ENCODE measurements around the gene DHRS12.
A peak's percentile ranks its signal among the peaks of the same experiment; 100 is the strongest.
"Not testable (repeated sequence)": the region's sequence is repeated elsewhere in the genome, so short reads cannot be mapped to it uniquely, and the experiment has no call there.

DHRS12 gene

GRCh38 chr13:51826606-51827005, 22.6 kb upstream of the DHRS12 start:
- DNase-seq = no peak

- no peak for DNase-seq
Measured at GRCh38 chr13:51825681-51826254, 21.8 kb upstream of the DHRS12 start.

GRCh38 chr13:51825165-51825592, 21.2 kb upstream of the DHRS12 start:
- DNase-seq = no peak

- DNase-seq = not testable (repeated sequence)
Measured at GRCh38 chr13:51824712-51825111, 20.7 kb upstream of the DHRS12 start.

GRCh38 chr13:51823863-51824262, 19.9 kb upstream of the DHRS12 start:
- no peak for DNase-seq

GRCh38 chr13:51823359-51823758, 19.4 kb upstream of the DHRS12 start:
- no peak for DNase-seq

GRCh38 chr13:51822106-51822815, 18.3 kb upstream of the DHRS12 start:
- no peak for DNase-seq

- no peak for DNase-seq
Measured at GRCh38 chr13:51821606-51822005, 17.6 kb upstream of the DHRS12 start.

GRCh38 chr13:51820016-51820597, 16.1 kb upstream of the DHRS12 start:
- no peak for DNase-seq

- DNase-seq = no peak
Measured at GRCh38 chr13:51819544-51819943, 15.6 kb upstream of the DHRS12 start.

GRCh38 chr13:51818781-51819511, 15.0 kb upstream of the DHRS12 start:
- peak; percentile 67 for DNase-seq

GRCh38 chr13:51818276-51818675, 14.3 kb upstream of the DHRS12 start:
- DNase-seq = no peak

GRCh38 chr13:51817717-51818116, 13.8 kb upstream of the DHRS12 start:
- DNase-seq = no peak

GRCh38 chr13:51816604-51817249, 12.8 kb upstream of the DHRS12 start:
- DNase-seq = no peak

GRCh38 chr13:51815848-51816247, 11.9 kb upstream of the DHRS12 start:
- DNase-seq = no peak

- peak; percentile 66 for DNase-seq
Measured at GRCh38 chr13:51814825-51815650, 11.1 kb upstream of the DHRS12 start.

- no peak for DNase-seq
Measured at GRCh38 chr13:51814071-51814470, 10.1 kb upstream of the DHRS12 start.

- no peak for DNase-seq
Measured at GRCh38 chr13:51811920-51812451, 8.0 kb upstream of the DHRS12 start.

- DNase-seq = no peak
Measured at GRCh38 chr13:51811046-51811445, 7.1 kb upstream of the DHRS12 start.

- no peak for DNase-seq
Measured at GRCh38 chr13:51808811-51809210, 4.8 kb upstream of the DHRS12 start.

- no peak for DNase-seq
Measured at GRCh38 chr13:51807041-51807440, 3.1 kb upstream of the DHRS12 start.

GRCh38 chr13:51806566-51806965, 2.6 kb upstream of the DHRS12 start:
- no peak for DNase-seq
